CD14-positive monocyte (primary cell): ENCODE measurements around the gene KRTAP10-3. TPM values are rescaled to one million over a fixed set of nuclear protein-coding genes. Genes with fewer than 3 reads are reported as not detected.

Source experiments
- DNase-seq, 3 donors: peaks; one replicate each; pipeline ENCODE4 v3.0.0-alpha.2; 2011 to 2022
- H2AFZ ChIP-seq: 2 replicates; pipeline ENCODE4 v1.6.0; 2012; ENCODE audit warnings: mild to moderate bottlenecking, low read depth, low read length, inconsistent platforms; ENCODE audit not compliant: insufficient read depth, poor library complexity, severe bottlenecking
- H3K27ac ChIP-seq, 2 donors: 1 replicate in 1 of 2; 2 replicates in 1 of 2; pipeline ENCODE4 v1.5.1; 2012 to 2013; ENCODE audit warnings: low read length in 2 of 2, control low read depth in 1 of 2, inconsistent platforms in 1 of 2, low read depth in 1 of 2, mild to moderate bottlenecking in 1 of 2
- H3K27me3 ChIP-seq, 2 donors: one replicate each; pipeline versions ENCODE4 v1.6.0 to v1.6.1; 2011 to 2013; ENCODE audit warnings: low read length in 2 of 2; ENCODE audit not compliant: control insufficient read depth in 2 of 2, insufficient read depth in 2 of 2
- H3K36me3 ChIP-seq, 2 donors: replicated peaks in 1 of 2; 1 replicate in 1 of 2; 2 replicates in 1 of 2; pipeline versions ENCODE4 v1.5.1 to v1.6.1; 2012 to 2013; ENCODE audit warnings: low read length in 2 of 2, control low read depth in 1 of 2, inconsistent platforms in 1 of 2, mild to moderate bottlenecking in 1 of 2; ENCODE audit not compliant: insufficient read depth in 2 of 2, control insufficient read depth in 1 of 2
- H3K4me1 ChIP-seq, 2 donors: 1 replicate in 1 of 2; 2 replicates in 1 of 2; pipeline versions ENCODE4 v1.5.1 to v1.6.1; 2012 to 2013; ENCODE audit warnings: low read length in 2 of 2, control low read depth in 1 of 2, inconsistent platforms in 1 of 2, mild to moderate bottlenecking in 1 of 2, moderate library complexity in 1 of 2; ENCODE audit not compliant: insufficient read depth in 2 of 2, control insufficient read depth in 1 of 2
- H3K4me2 ChIP-seq: replicated peaks from 2 replicates; pipeline ENCODE3; 2012; ENCODE audit warnings: low read length, moderate library complexity, mild to moderate bottlenecking; ENCODE audit not compliant: poor library complexity, severe bottlenecking; ENCODE audit errors: extremely low read depth
- H3K4me3 ChIP-seq, 3 experiments: fragments of 200-600 bp in 1 of 3; sonication (generic) in 1 of 3; replicated peaks in 1 of 3; 1 replicate in 2 of 3; 2 replicates in 1 of 3; pipeline ENCODE4 v1.5.1; 2011 to 2013; ENCODE audit warnings: low read length in 3 of 3, mild to moderate bottlenecking in 3 of 3, control low read depth in 2 of 3, low read depth in 2 of 3, inconsistent platforms in 1 of 3, moderate library complexity in 1 of 3
- H3K79me2 ChIP-seq: 2 replicates; pipeline ENCODE4 v1.6.0; 2012; ENCODE audit warnings: mild to moderate bottlenecking, control low read depth, inconsistent platforms, low read length, moderate library complexity; ENCODE audit not compliant: insufficient read depth
- H3K9ac ChIP-seq: 2 replicates; pipeline ENCODE4 v1.6.0; 2017; ENCODE audit warnings: low read length, mild to moderate bottlenecking; ENCODE audit not compliant: insufficient read depth, poor library complexity, severe bottlenecking
- H3K9me3 ChIP-seq, 2 donors: replicated peaks in 1 of 2; 1 replicate in 1 of 2; 2 replicates in 1 of 2; pipeline versions ENCODE4 v1.5.1 to v1.6.1; 2012 to 2013; ENCODE audit warnings: low read length in 2 of 2, control low read depth in 1 of 2; ENCODE audit not compliant: control insufficient read depth in 1 of 2, insufficient read depth in 1 of 2
- H4K20me1 ChIP-seq: 2 replicates; pipeline ENCODE4 v1.6.0; 2012; ENCODE audit warnings: mild to moderate bottlenecking, low read length, control low read depth, moderate library complexity; ENCODE audit not compliant: insufficient read depth
- H3K27ac Mint-ChIP-seq, 7 donors: one replicate each; pipeline ENCODE4 v1.8.0; 2020; ENCODE audit warnings: mild to moderate bottlenecking in 7 of 7, mixed read lengths in 7 of 7, moderate library complexity in 6 of 7, inconsistent platforms in 2 of 7
- H3K27me3 Mint-ChIP-seq, 3 donors: one replicate each; pipeline ENCODE4 v1.8.0; 2021 to 2022; ENCODE audit warnings: low read depth in 3 of 3, mild to moderate bottlenecking in 3 of 3, mixed read lengths in 3 of 3, moderate library complexity in 3 of 3, inconsistent platforms in 1 of 3
- H3K36me3 Mint-ChIP-seq, 2 donors: one replicate each; pipeline ENCODE4 v1.8.0; 2020; ENCODE audit warnings: mixed read lengths in 2 of 2, inconsistent platforms in 1 of 2, mild to moderate bottlenecking in 1 of 2
- H3K4me1 Mint-ChIP-seq: one replicate; pipeline ENCODE4 v1.8.0; 2020; ENCODE audit warnings: mild to moderate bottlenecking, mixed read lengths
- H3K4me3 Mint-ChIP-seq, 2 donors: one replicate each; pipeline ENCODE4 v1.8.0; 2020; ENCODE audit warnings: mild to moderate bottlenecking in 2 of 2, mixed read lengths in 2 of 2, moderate library complexity in 1 of 2
- H3K9me3 Mint-ChIP-seq, 7 donors: one replicate each; pipeline ENCODE4 v1.8.0; 2020 to 2022; ENCODE audit warnings: mixed read lengths in 7 of 7, mild to moderate bottlenecking in 6 of 7, moderate library complexity in 6 of 7, inconsistent platforms in 2 of 7
- WGBS: methylation state at CpG from one replicate; pipeline ENCODE4 v1.1.5; 2013; ENCODE audit warnings: missing lambda C conversion rate; ENCODE audit not compliant: insufficient coverage; 5-methylcytosine and 5-hydroxymethylcytosine counted together
- intact Hi-C, 2 donors: fragments of 100-400 bp; cut with micrococcal nuclease; formaldehyde crosslinking; loops; one replicate each; pipeline versions ENCODE4 v1.15.0 to v1.15.1; 2023
- polyA plus RNA-seq, 3 donors: library from polyadenylated mRNA; depleted of rRNA in 1 of 3; unstranded in 2 of 3; stranded (reverse) in 1 of 3; fragments of 300-500 nt in 2 of 3; fragments of >200 nt in 1 of 3; fragmentation: Illumina TruSeq in 2 of 3; gene quantifications; 1 replicate in 2 of 3; 2 replicates in 1 of 3; pipeline ENCODE4 v1.2.3, GENCODE V29; 2012 to 2021
- TF ChIP-seq, protein P1 (sequence below): fragments of 200-600 bp; IDR thresholded peaks from one replicate; pipeline ENCODE4 v1.8.0; 2022; ENCODE audit warnings: antibody characterized with exemption, mild to moderate bottlenecking

KRTAP10-3 gene
- polyA plus RNA-seq, 3 donors: not detected

DNA sequence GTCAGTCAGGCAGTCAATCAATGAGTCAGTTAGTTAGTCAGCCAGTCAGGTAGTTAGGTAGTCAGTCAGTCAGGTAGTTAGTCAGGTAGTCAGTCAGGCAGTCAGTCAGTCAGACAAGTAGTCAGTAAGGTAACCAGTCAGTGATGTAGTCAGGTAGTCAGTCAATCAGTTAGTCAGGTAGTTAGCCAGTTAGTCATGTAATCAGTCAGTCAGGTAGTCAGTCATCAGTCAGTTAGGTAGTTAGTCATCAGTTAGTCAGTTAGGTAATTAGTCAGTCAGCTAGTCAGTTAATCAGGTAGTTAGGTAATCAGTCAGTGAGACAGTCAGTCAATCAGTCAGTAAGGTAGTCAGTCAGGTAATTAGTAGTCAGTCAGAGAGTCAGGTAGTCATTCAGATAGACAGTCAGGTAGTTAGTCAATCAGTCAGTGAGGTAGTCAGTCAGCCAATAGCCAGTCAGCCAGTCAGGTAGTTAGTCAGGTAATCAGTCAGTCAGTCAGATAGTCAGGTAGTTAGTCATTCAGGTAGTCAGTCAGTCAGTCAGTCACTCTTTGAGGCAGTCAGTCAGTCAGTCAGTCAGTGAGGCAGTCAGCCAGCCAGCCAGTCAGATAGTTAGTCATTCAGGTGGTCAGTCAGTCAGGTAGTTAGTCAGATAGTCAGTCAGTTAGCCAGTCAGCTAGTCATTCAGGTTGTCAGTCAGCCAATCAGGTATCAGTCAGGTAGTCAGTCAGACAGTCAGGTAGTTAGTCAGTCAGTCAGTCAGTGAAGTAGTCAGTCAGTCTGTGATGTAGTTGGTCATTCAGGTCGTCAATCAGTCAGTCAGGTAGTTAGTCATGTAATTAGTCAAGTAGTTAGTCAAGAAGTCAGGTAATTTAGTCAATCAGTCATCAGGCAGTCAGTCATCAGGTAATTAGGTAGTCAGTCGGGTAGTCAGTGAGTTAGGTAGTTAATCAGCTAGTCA is 33.9 kb downstream of the KRTAP10-3 start:
- Histone ChIP-seq H4K20me1 (no peaks in the 10 kb centered on the region), H3K9me3 (peaks cover 9 to 17% of the 10 kb centered on the region in 2 donors), H3K79me2 (no peaks in the 10 kb centered on the region), H3K27me3 (no peaks in the 10 kb centered on the region), H3K4me1 (no peaks in the 10 kb centered on the region), H2AFZ (no peak overlapping the region), H3K36me3 (no peaks in the 10 kb centered on the region), H3K9ac (no peak overlapping the region), H3K27ac (no peak overlapping the region), H3K4me3 (no peak overlapping the region), H3K4me2 (no peak overlapping the region)
- intact Hi-C loops: no loop called here
- WGBS: 73% methylated on average over 2 of the region's 2 CpGs
- no peak overlapping the region for H3K4me3 Mint-ChIP-seq
- no peaks in the 10 kb centered on the region for H3K36me3 Mint-ChIP-seq
- no peak overlapping the region for H3K27ac Mint-ChIP-seq
- H3K27me3 Mint-ChIP-seq: peaks cover 0 to 3% (median 1%) of the 10 kb centered on the region in 3 donors
- no peak for DNase-seq
- H3K9me3 Mint-ChIP-seq: peaks cover 0 to 9% (median 1%) of the 10 kb centered on the region in 7 donors
- H3K4me1 Mint-ChIP-seq: no peaks in the 10 kb centered on the region
- TF ChIP-seq, protein P1, sequence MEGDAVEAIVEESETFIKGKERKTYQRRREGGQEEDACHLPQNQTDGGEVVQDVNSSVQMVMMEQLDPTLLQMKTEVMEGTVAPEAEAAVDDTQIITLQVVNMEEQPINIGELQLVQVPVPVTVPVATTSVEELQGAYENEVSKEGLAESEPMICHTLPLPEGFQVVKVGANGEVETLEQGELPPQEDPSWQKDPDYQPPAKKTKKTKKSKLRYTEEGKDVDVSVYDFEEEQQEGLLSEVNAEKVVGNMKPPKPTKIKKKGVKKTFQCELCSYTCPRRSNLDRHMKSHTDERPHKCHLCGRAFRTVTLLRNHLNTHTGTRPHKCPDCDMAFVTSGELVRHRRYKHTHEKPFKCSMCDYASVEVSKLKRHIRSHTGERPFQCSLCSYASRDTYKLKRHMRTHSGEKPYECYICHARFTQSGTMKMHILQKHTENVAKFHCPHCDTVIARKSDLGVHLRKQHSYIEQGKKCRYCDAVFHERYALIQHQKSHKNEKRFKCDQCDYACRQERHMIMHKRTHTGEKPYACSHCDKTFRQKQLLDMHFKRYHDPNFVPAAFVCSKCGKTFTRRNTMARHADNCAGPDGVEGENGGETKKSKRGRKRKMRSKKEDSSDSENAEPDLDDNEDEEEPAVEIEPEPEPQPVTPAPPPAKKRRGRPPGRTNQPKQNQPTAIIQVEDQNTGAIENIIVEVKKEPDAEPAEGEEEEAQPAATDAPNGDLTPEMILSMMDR: no peak

DNA sequence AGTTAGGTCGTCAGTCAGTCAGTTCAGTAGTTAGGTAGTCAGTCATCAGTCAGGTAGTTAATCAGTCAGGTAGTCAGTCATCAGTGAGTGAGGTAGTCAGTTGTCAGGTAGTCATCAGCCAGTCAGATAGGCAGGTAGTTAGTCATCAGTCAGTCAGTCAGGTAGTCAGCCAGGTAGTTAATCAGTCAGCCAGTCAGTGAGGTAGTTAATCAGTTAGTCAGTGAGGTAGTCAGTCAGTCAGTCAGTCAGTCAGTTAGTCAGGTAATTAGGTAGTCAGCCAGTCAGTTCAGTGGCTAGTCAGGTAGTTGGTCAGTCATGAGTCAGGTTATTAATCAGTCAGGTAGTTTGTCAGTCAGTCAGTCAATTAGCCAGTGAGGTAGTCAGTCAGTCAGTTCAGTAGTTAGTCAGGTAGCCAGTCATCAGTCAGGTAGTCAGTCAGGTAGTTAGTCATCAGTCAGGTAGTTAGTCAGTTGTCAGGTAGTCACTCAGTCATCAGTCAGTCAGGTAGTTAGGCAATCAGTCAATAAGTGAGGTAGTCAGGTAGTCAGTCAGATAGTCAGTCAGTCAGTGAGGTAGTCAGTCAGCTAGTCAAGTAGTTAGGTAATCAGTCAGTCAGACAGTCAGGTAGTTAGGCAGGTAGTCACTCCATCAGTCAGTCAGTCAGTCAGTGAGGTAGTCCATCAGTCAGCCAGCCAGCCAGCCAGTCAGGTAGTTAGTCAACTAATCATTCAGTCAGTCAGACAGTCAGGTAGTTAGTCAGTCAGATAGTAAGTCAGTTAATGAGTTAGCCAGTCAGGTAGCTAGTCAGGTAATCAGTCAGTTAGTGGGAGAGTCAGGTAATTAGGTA is 34.8 kb downstream of the KRTAP10-3 start:
- no peak for DNase-seq
- no peaks in the 10 kb centered on the region for H3K4me1 Mint-ChIP-seq
- 100% methylated on average over 1 of the region's 1 CpG for WGBS
- Histone ChIP-seq H2AFZ (no peak overlapping the region), H3K36me3 (no peaks in the 10 kb centered on the region), H3K27me3 (no peaks in the 10 kb centered on the region), H3K27ac (no peak overlapping the region), H3K4me1 (no peaks in the 10 kb centered on the region), H3K9me3 (peaks cover 9 to 17% of the 10 kb centered on the region in 2 donors), H3K79me2 (no peaks in the 10 kb centered on the region), H3K4me2 (no peak overlapping the region), H4K20me1 (no peaks in the 10 kb centered on the region), H3K4me3 (no peak overlapping the region), H3K9ac (no peak overlapping the region)
- H3K27ac Mint-ChIP-seq: no peak overlapping the region
- H3K27me3 Mint-ChIP-seq: peaks cover 0 to 2% (median 1%) of the 10 kb centered on the region in 3 donors
- peaks cover 0 to 6% (median 3%) of the 10 kb centered on the region in 7 donors for H3K9me3 Mint-ChIP-seq
- TF ChIP-seq, protein P1: no peak
- H3K4me3 Mint-ChIP-seq: no peak overlapping the region
- no peaks in the 10 kb centered on the region for H3K36me3 Mint-ChIP-seq
- intact Hi-C loops: no loop called here
